GM21576 (cell line): ENCODE data around the gene FAM229A.
A peak's percentile ranks its signal among the peaks of the same experiment; 100 is the strongest.
"Not testable (repeated sequence)": the region's sequence is repeated elsewhere in the genome, so short reads cannot be mapped to it uniquely, and the experiment has no call there.

Experiments used
- ATAC-seq: cut with Tn5 transposase; IDR thresholded peaks from one replicate; pipeline ENCODE4 v1.9.1; 2021; ENCODE audit warnings: mild to moderate bottlenecking, moderate library complexity; ENCODE audit not compliant: unreplicated experiment

Gene FAM229A

DNA sequence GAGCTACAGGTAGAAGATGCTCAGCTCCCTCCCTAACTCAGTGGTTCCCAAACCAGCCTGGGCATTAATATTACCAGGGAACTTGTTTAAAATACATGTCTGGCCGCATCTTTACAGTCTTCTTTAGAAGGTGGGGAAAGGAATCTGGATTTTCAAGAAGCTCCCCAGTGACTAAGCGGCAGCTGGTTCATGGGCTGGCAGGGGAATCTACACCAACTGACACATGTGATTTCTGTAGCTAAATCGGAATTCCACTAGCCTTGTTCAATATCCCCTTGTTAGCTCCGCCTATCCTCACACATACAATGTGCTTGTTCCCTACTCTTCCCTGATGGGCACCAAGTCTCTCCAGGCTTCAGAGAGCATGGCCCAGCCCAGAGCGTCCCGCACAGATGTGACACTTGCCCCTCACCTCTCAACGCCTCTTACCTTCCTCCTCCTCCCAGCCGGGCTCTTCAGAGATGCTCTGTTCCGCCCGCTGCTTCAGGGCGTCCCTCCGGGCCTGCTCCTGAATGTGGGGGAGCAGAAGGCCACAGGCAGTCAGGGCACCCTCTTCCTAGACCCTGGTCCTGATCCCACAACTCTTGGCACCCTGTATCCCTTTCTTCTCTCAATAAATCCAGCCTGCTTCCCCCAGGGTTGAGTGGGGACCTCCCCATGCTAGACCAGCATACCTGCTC lies 15.4 kb upstream of the FAM229A start:
- no peak for ATAC-seq

DNA sequence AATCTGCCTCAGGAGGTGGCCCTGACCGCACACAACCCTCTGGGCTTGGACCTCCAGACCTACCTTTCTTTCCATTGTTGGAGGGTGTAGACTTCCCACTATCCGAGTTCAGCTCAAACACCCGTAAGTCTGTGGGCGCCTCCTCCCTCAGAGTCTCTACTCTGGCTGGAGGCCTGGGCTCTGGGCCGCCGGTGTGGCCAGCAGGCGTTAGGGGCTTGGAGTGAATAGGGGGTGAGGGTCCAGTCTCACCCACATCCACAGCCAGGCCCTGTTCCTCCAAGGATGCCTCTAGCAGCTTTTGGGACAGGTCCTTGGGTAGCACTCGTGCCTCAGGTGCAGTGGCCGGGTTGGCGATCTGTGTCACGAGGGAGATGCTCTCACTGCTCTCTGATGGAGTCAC lies 13.9 kb upstream of the FAM229A start:
- no peak for ATAC-seq

DNA sequence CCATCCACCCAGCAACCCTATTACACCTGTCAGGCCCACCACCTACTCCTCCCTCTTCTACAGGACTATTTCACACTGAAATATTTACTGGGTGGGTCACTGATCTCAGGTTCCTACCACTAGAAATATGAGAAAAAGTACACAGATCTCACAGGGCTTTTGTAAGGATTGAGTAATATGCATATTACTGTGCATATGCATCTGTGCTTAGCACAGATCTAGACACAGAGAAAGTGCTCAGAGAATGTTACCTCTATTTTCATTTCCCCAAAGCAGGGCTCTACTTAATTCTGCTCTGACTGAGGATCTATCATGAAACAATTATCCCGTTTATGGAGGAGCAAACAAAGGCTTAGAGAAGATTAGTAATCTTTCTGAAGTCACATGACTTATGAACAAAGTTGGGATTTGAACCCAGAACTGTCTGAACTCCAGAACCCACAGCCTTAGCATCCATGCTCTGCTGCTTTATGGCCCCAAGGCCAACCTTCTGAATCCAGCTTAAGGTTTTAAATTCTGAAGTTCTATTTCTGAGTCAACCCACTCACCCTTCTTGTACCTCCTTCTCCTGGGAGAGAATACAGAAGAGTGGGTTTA lies 11.8 kb upstream of the FAM229A start:
- no peak for ATAC-seq

- ATAC-seq = no peak
Observed at GRCh38 chr1:32372149-32372756, 10.0 kb upstream of the FAM229A start.

- ATAC-seq = no peak
Observed at GRCh38 chr1:32367912-32368635, 5.8 kb upstream of the FAM229A start.

GRCh38 chr1:32365445-32365844 lies 3.2 kb upstream of the FAM229A start:
- no peak for ATAC-seq

GRCh38 chr1:32364836-32365235 lies 2.6 kb upstream of the FAM229A start:
- ATAC-seq = no peak

- ATAC-seq = no peak
Observed at GRCh38 chr1:32363713-32364112, 1.4 kb upstream of the FAM229A start.

GRCh38 chr1:32361674-32362473 lies 411 bp downstream of the FAM229A start:
- no peak for ATAC-seq

- no peak for ATAC-seq
Observed at GRCh38 chr1:32361308-32361673, 994 bp downstream of the FAM229A start.

- no peak for ATAC-seq
Observed at GRCh38 chr1:32358435-32358834, 3.9 kb downstream of the FAM229A start.

- no peak for ATAC-seq
Observed at GRCh38 chr1:32357614-32358013, 4.7 kb downstream of the FAM229A start.

GRCh38 chr1:32356478-32356877 lies 5.8 kb downstream of the FAM229A start:
- no peak for ATAC-seq

GRCh38 chr1:32355778-32356177 lies 6.5 kb downstream of the FAM229A start:
- ATAC-seq = not testable (repeated sequence)

DNA sequence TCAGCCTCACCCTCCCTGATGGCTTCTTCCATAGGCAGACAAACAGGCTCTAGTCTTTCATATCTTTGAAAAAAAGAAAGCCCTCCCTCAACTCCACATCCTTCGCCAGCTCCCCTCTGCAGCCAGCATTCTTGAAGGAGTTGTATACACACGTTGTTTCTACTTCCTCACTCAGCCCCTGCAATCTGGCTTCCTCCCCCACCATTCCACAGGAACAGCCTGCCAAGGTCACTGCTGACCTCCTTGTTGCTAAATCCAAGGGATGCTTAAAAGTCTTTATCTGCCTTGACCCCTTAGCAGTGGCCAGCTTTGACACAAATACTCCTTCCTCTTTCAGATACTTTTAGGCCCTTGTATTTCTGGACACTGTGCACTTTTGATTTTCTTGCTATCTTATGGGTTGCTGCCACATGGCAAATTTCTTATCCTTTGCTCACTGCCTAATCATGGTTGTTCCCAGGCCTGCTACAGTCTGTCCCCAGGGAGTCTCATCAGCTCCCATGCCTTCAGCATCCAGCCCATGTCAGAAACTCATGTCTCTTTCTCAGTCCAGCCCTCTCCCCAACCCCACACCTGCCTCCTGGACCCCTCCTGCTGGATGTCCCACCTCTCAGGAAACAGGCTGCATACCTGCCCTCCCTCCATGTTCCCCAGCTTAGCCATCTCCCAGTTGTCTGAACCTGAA lies 8.3 kb downstream of the FAM229A start:
- ATAC-seq = no peak

DNA sequence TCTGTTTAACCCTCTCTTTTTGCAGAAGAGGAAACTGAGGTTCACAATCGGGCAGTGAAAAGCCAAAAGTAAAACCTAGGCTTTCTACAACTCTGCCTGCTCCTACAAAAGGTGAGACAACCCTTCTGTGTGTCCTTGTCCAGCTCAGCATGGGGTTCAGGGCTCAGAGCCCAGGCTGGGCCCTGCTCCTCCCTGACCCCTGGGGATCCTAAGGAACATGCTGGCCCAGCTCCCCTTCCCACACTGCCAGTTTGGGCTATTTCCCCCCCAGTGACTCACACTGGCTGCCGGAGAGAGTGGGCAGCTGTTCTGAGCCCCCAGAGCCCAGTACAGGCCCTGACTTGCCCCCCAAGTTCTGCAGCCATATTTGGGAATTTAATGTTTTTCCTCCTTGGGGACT lies 8.9 kb downstream of the FAM229A start:
- ATAC-seq = no peak

DNA sequence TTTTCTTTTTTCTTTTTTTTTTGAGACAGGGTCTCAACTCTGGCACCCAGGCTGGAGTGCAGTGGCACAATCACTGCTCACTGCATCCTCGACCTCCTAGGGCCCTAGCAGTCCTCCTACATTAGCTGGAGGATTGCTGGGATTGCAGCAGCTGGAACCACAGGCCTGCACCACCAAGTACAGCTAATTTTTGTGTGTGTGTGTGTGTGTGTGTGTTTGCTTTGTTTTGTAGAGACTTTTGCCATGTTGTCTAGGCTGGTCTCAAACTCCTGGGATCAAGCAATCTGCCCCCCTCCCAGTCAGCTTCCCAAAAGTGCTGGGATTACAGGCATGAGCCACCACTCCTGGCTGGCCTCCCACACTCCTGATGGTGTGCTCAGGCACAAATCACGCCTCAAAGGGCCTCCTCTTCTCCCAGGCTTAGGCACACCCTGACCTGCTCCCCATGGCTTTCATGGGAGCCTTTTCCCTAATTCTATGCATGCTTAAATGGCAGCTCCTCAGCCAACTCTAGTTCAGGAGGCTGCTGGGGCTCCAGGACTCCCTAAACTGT lies 9.4 kb downstream of the FAM229A start:
- no peak for ATAC-seq

DNA sequence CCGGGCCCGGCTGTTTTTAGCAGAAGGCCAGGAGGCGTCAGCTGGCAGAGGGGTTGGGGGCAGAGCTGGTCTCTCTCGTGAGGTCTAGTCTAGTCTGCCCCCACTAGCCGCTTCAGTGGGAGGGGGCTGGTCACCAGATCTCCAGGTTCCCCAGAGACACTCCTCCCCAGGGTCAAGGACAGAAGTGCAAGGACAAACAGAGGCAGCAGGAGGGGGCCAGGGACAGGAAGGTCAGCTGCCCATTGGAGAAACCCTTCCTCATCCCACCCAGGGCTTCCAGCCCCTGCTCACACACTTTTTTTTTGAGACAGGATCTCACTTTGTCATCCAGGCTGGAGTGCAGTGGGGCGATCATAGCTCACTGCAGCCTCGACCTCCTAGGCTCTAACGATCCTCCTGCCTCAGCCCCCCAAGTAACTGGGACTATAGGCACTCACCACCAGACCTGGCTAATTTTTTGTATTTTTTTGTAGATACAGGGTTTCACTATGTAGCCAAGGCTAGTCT lies 10.0 kb downstream of the FAM229A start:
- ATAC-seq = no peak

DNA sequence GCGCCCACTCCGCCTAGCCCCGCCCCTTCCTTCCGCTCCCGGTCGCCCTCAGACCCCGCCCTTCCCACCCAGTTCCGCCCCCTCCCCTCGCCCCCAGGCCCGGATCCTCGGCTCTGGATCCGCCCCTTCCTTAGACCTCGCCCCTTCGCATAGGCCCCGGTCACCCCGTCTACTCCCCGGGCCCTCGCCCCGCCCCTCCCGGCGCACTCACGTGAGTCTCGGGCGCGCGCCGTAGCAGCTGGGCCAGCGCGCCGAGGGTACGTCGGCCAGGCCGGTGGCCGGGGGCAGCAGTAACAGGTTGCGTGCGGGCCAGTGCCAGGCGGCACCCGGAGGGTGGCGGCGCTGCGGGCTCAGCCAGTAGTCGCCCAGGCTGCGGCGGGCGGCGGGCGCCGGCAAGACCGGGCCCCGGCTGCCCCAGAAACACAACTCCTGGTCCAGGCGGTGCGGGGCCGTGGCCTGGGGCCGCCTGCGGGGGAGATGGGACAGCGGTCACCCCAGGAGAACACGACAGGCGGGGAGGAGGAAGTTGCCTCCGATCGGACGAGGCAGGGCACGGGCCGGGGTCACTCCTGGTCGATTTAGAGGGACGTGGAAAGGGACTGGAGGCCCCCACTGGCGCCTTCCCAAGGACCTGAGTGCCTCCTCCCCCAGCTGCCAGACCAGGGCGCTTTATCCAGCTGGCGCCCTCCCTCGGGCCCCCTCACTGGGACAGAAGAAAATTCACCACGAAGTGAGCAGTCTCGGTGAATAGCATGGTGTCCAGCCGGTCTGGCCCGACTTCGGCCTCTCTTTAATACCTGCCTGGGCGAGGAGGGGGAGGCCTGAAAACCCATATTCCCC lies 10.7 kb downstream of the FAM229A start:
- peak; percentile 82 for ATAC-seq
